ENCODE results near the gene PRPS2.

Gene PRPS2

GRCh38 chrX:12802741-12803140, 11.5 kb downstream of the PRPS2 start:
- FAIRE-seq: no peak
- no peak for DNase-seq (ENCODE audit: insufficient read length, low spot score)
- TF ChIP-seq SPI1 (IDR thresholded peaks at IDR 0.05; ENCODE audit: low read depth, low read length) (no peak), TAF1 (IDR thresholded peaks at IDR 0.05; ENCODE audit: low read depth, low read length) (no peak), POU2F2 (IDR thresholded peaks at IDR 0.05; ENCODE audit: low read depth, low read length) (no peak), PAX5 (IDR thresholded peaks at IDR 0.05; ENCODE audit: insufficient read depth, low read length, severe bottlenecking) (no peak), POLR2A (IDR thresholded peaks at IDR 0.05; ENCODE audit: low read depth, low read length) (no peak), POLR2AphosphoS5 (IDR thresholded peaks at IDR 0.05; ENCODE audit: low read depth, low read length) (no peak)

- no peak for DNase-seq (ENCODE audit: insufficient read length, low spot score)
- no peak for FAIRE-seq
- no peak for TF ChIP-seq PAX5 (IDR thresholded peaks at IDR 0.05; ENCODE audit: insufficient read depth, low read length, severe bottlenecking)
- TF ChIP-seq POU2F2 (IDR thresholded peaks at IDR 0.05; ENCODE audit: low read depth, low read length): no peak
- no peak for TF ChIP-seq POLR2AphosphoS5 (IDR thresholded peaks at IDR 0.05; ENCODE audit: low read depth, low read length)
- TF ChIP-seq SPI1 (IDR thresholded peaks at IDR 0.05; ENCODE audit: low read depth, low read length): no peak
- TF ChIP-seq TAF1 (IDR thresholded peaks at IDR 0.05; ENCODE audit: low read depth, low read length): no peak
- TF ChIP-seq POLR2A (IDR thresholded peaks at IDR 0.05; ENCODE audit: low read depth, low read length): no peak
Observed at GRCh38 chrX:12804655-12805054, 13.4 kb downstream of the PRPS2 start.

- no peak for FAIRE-seq
- TF ChIP-seq POLR2AphosphoS5 (IDR thresholded peaks at IDR 0.05; ENCODE audit: low read depth, low read length) (no peak), POLR2A (IDR thresholded peaks at IDR 0.05; ENCODE audit: low read depth, low read length) (no peak), PAX5 (IDR thresholded peaks at IDR 0.05; ENCODE audit: insufficient read depth, low read length, severe bottlenecking) (no peak), TAF1 (IDR thresholded peaks at IDR 0.05; ENCODE audit: low read depth, low read length) (no peak), POU2F2 (IDR thresholded peaks at IDR 0.05; ENCODE audit: low read depth, low read length) (no peak), SPI1 (IDR thresholded peaks at IDR 0.05; ENCODE audit: low read depth, low read length) (no peak)
- DNase-seq (ENCODE audit: insufficient read length, low spot score): no peak
Observed at GRCh38 chrX:12805333-12805732, 14.1 kb downstream of the PRPS2 start.

GRCh38 chrX:12811658-12812057, 20.4 kb downstream of the PRPS2 start:
- DNase-seq (ENCODE audit: insufficient read length, low spot score) (no peak), FAIRE-seq (no peak)
- TF ChIP-seq TAF1 (IDR thresholded peaks at IDR 0.05; ENCODE audit: low read depth, low read length) (no peak), PAX5 (IDR thresholded peaks at IDR 0.05; ENCODE audit: insufficient read depth, low read length, severe bottlenecking) (no peak), POLR2A (IDR thresholded peaks at IDR 0.05; ENCODE audit: low read depth, low read length) (no peak), SPI1 (IDR thresholded peaks at IDR 0.05; ENCODE audit: low read depth, low read length) (no peak), POU2F2 (IDR thresholded peaks at IDR 0.05; ENCODE audit: low read depth, low read length) (no peak), POLR2AphosphoS5 (IDR thresholded peaks at IDR 0.05; ENCODE audit: low read depth, low read length) (no peak)

- TF ChIP-seq POLR2A (IDR thresholded peaks at IDR 0.05; ENCODE audit: low read depth, low read length) (no peak), TAF1 (IDR thresholded peaks at IDR 0.05; ENCODE audit: low read depth, low read length) (no peak), PAX5 (IDR thresholded peaks at IDR 0.05; ENCODE audit: insufficient read depth, low read length, severe bottlenecking) (no peak), POLR2AphosphoS5 (IDR thresholded peaks at IDR 0.05; ENCODE audit: low read depth, low read length) (no peak), SPI1 (IDR thresholded peaks at IDR 0.05; ENCODE audit: low read depth, low read length) (no peak), POU2F2 (IDR thresholded peaks at IDR 0.05; ENCODE audit: low read depth, low read length) (no peak)
- DNase-seq (ENCODE audit: insufficient read length, low spot score) (no peak), FAIRE-seq (peak; percentile 98)
Observed at GRCh38 chrX:12814420-12814819, 23.2 kb downstream of the PRPS2 start.

- DNase-seq (ENCODE audit: insufficient read length, low spot score) (no peak), FAIRE-seq (no peak)
- no peak for TF ChIP-seq PAX5 (IDR thresholded peaks at IDR 0.05; ENCODE audit: insufficient read depth, low read length, severe bottlenecking)
- no peak for TF ChIP-seq POU2F2 (IDR thresholded peaks at IDR 0.05; ENCODE audit: low read depth, low read length)
- TF ChIP-seq POLR2A (IDR thresholded peaks at IDR 0.05; ENCODE audit: low read depth, low read length): no peak
- no peak for TF ChIP-seq SPI1 (IDR thresholded peaks at IDR 0.05; ENCODE audit: low read depth, low read length)
- TF ChIP-seq POLR2AphosphoS5 (IDR thresholded peaks at IDR 0.05; ENCODE audit: low read depth, low read length): no peak
- TF ChIP-seq TAF1 (IDR thresholded peaks at IDR 0.05; ENCODE audit: low read depth, low read length): no peak
Observed at GRCh38 chrX:12817528-12817927, 26.3 kb downstream of the PRPS2 start.

GRCh38 chrX:12819222-12819621, 28.0 kb downstream of the PRPS2 start:
- FAIRE-seq: peak; percentile 33
- no peak for TF ChIP-seq PAX5 (IDR thresholded peaks at IDR 0.05; ENCODE audit: insufficient read depth, low read length, severe bottlenecking)
- no peak for TF ChIP-seq TAF1 (IDR thresholded peaks at IDR 0.05; ENCODE audit: low read depth, low read length)
- no peak for TF ChIP-seq POLR2A (IDR thresholded peaks at IDR 0.05; ENCODE audit: low read depth, low read length)
- no peak for DNase-seq (ENCODE audit: insufficient read length, low spot score)

GRCh38 chrX:12820737-12821136, 29.5 kb downstream of the PRPS2 start:
- DNase-seq (ENCODE audit: insufficient read length, low spot score) (no peak), FAIRE-seq (no peak)
- TF ChIP-seq POLR2A (IDR thresholded peaks at IDR 0.05; ENCODE audit: low read depth, low read length) (no peak), TAF1 (IDR thresholded peaks at IDR 0.05; ENCODE audit: low read depth, low read length) (no peak), POLR2AphosphoS5 (IDR thresholded peaks at IDR 0.05; ENCODE audit: low read depth, low read length) (no peak), PAX5 (IDR thresholded peaks at IDR 0.05; ENCODE audit: insufficient read depth, low read length, severe bottlenecking) (no peak), SPI1 (IDR thresholded peaks at IDR 0.05; ENCODE audit: low read depth, low read length) (no peak), POU2F2 (IDR thresholded peaks at IDR 0.05; ENCODE audit: low read depth, low read length) (no peak)

GRCh38 chrX:12824944-12825343, 33.7 kb downstream of the PRPS2 start:
- peak; percentile 20 for FAIRE-seq
- TF ChIP-seq POU2F2 (IDR thresholded peaks at IDR 0.05; ENCODE audit: low read depth, low read length) (no peak), PAX5 (IDR thresholded peaks at IDR 0.05; ENCODE audit: insufficient read depth, low read length, severe bottlenecking) (no peak), TAF1 (IDR thresholded peaks at IDR 0.05; ENCODE audit: low read depth, low read length) (no peak), POLR2AphosphoS5 (IDR thresholded peaks at IDR 0.05; ENCODE audit: low read depth, low read length) (no peak), SPI1 (IDR thresholded peaks at IDR 0.05; ENCODE audit: low read depth, low read length) (no peak), POLR2A (IDR thresholded peaks at IDR 0.05; ENCODE audit: low read depth, low read length) (no peak)
- no peak for DNase-seq (ENCODE audit: insufficient read length, low spot score)

GRCh38 chrX:12825801-12826200, 34.6 kb downstream of the PRPS2 start:
- FAIRE-seq: no peak
- DNase-seq (ENCODE audit: insufficient read length, low spot score): no peak
- TF ChIP-seq SPI1 (IDR thresholded peaks at IDR 0.05; ENCODE audit: low read depth, low read length) (no peak), POLR2AphosphoS5 (IDR thresholded peaks at IDR 0.05; ENCODE audit: low read depth, low read length) (no peak), PAX5 (IDR thresholded peaks at IDR 0.05; ENCODE audit: insufficient read depth, low read length, severe bottlenecking) (no peak), POLR2A (IDR thresholded peaks at IDR 0.05; ENCODE audit: low read depth, low read length) (no peak), TAF1 (IDR thresholded peaks at IDR 0.05; ENCODE audit: low read depth, low read length) (no peak), POU2F2 (IDR thresholded peaks at IDR 0.05; ENCODE audit: low read depth, low read length) (no peak)

Data from GM12891 (cell line).